ENCODE results near the gene NDUFAF2. TPM values are rescaled to one million over a fixed set of nuclear protein-coding genes. Genes with fewer than 3 reads are reported as not detected.

The NDUFAF2 gene
- total and polyA plus RNA-seq, 10 of the 15 experiments (the other 5 are each of a cell fraction or from before 2014, with no cell fraction given) = 22.4 to 121 (median 65.3) TPM

DNA sequence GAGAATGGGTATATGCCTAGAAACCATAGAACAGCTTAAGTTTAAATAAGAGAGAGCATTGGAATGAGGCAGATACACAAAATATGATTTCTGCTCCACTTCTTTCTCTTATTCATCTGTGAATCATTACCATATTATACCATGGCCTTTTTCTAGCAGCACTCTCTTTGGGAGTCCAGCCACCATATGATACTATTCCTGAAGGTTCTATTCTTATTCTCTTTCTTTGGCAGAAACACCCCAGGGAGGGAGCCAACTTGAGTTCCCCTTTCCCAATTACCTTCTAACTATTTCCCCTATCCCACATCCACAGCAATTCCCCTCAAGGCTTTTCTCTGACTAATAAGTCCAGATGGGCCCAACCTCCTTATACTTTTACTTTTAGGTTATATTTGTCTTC lies 55.9 kb downstream of the NDUFAF2 start (continued):
- TF ChIP-seq CHD2 (IDR thresholded peaks at IDR 0.05; ENCODE audit: borderline replicate concordance, low read depth, low read length) (no peak), GABPA (IDR thresholded peaks at IDR 0.05; ENCODE audit: low read depth) (no peak), TCF7 (IDR thresholded peaks at IDR 0.05; ENCODE audit: borderline replicate concordance) (no peak), SRF (IDR thresholded peaks at IDR 0.05; ENCODE audit: low read depth in 2 of 2, low read length in 2 of 2) (no peak)
- TF ChIP-seq, protein P1, sequence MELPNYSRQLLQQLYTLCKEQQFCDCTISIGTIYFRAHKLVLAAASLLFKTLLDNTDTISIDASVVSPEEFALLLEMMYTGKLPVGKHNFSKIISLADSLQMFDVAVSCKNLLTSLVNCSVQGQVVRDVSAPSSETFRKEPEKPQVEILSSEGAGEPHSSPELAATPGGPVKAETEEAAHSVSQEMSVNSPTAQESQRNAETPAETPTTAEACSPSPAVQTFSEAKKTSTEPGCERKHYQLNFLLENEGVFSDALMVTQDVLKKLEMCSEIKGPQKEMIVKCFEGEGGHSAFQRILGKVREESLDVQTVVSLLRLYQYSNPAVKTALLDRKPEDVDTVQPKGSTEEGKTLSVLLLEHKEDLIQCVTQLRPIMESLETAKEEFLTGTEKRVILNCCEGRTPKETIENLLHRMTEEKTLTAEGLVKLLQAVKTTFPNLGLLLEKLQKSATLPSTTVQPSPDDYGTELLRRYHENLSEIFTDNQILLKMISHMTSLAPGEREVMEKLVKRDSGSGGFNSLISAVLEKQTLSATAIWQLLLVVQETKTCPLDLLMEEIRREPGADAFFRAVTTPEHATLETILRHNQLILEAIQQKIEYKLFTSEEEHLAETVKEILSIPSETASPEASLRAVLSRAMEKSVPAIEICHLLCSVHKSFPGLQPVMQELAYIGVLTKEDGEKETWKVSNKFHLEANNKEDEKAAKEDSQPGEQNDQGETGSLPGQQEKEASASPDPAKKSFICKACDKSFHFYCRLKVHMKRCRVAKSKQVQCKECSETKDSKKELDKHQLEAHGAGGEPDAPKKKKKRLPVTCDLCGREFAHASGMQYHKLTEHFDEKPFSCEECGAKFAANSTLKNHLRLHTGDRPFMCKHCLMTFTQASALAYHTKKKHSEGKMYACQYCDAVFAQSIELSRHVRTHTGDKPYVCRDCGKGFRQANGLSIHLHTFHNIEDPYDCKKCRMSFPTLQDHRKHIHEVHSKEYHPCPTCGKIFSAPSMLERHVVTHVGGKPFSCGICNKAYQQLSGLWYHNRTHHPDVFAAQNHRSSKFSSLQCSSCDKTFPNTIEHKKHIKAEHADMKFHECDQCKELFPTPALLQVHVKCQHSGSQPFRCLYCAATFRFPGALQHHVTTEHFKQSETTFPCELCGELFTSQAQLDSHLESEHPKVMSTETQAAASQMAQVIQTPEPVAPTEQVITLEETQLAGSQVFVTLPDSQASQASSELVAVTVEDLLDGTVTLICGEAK (IDR thresholded peaks at IDR 0.05; ENCODE audit: borderline replicate concordance) = no peak

DNA sequence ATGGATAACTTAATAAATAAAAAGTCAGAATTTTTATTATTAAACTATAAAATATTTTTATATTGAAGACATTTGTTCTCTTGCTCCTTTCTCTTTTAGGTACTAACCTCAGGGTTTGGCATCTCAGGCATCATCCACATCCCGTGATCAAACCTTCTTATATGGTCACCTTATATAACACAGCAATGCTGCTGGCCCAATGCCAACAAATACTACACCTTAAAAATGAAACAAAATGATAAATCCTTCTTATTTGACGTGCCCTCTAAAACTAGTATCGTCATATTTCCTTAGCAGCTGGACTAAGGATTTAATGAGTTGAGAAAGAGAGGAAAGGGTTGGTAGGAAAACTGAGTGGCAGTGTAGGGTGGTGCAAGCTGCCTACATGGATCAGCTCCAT lies 56.6 kb downstream of the NDUFAF2 start:
- no peak overlapping the region for H3K4me3 ChIP-seq
- no peaks in the 10 kb centered on the region for H3K4me1 ChIP-seq (ENCODE audit: control insufficient read depth, insufficient read depth, low read length)
- CTCF ChIA-PET = no interaction called here
- RAD21 ChIA-PET (ENCODE audit: unreplicated experiment) = no interaction called here
- ATAC-seq (no peak), DNase-seq (ENCODE audit: low read depth, low spot score) (no peak), FAIRE-seq (no peak)
- WGBS (ENCODE audit: insufficient coverage, insufficient replicate concordance, low lambda C conversion rate, missing lambda C conversion rate) = 54% methylated on average over 3 of the region's 3 CpGs
- in situ Hi-C loops (cut with MboI) (no loop called here), intact Hi-C loops (cut with micrococcal nuclease; ENCODE audit: unreplicated experiment) (no loop called here)
- H4K20me1 ChIP-seq (ENCODE audit: control insufficient read depth, insufficient read depth) = no peaks in the 10 kb centered on the region
- no peaks in the 10 kb centered on the region for H3K27me3 ChIP-seq (replicated peaks in 1 of 2; ENCODE audit: control insufficient read depth in 2 of 2, insufficient read depth in 2 of 2, low read length in 1 of 2)
- POLR2A ChIA-PET = no interaction called here
- no peak overlapping the region for H3K9ac ChIP-seq (ENCODE audit: control insufficient read depth, insufficient read depth, low read length)
- H3K36me3 ChIP-seq (ENCODE audit: control insufficient read depth in 2 of 2, insufficient read depth in 2 of 2, low read length in 1 of 2) = no peaks in the 10 kb centered on the region
- no peaks in the 10 kb centered on the region for H3K9me3 ChIP-seq (replicated peaks; ENCODE audit: control insufficient read depth, insufficient read depth, low read length)
- H2AFZ ChIP-seq (ENCODE audit: control insufficient read depth, low read depth, low read length) = no peak overlapping the region
- H3K27ac ChIP-seq (ENCODE audit: control insufficient read depth, insufficient read depth) = no peak overlapping the region
- H3K79me2 ChIP-seq (ENCODE audit: control insufficient read depth, insufficient read depth, low read length) = no peaks in the 10 kb centered on the region
- H3K4me2 ChIP-seq (ENCODE audit: control insufficient read depth, insufficient read depth) = no peak overlapping the region
- SMC1A ChIA-PET (ENCODE audit: uncharacterized antibody, unreplicated experiment) = no interaction called here
- BruUV-seq (replicated peaks) = no TSS peak
- TF ChIP-seq RUNX3 (IDR thresholded peaks at IDR 0.05; ENCODE audit: low read length) = no peak
- no peak for TF ChIP-seq NRF1 (conservative IDR thresholded peaks at IDR 0.05; ENCODE audit: low read depth, low read length)
- TF ChIP-seq, protein P2, sequence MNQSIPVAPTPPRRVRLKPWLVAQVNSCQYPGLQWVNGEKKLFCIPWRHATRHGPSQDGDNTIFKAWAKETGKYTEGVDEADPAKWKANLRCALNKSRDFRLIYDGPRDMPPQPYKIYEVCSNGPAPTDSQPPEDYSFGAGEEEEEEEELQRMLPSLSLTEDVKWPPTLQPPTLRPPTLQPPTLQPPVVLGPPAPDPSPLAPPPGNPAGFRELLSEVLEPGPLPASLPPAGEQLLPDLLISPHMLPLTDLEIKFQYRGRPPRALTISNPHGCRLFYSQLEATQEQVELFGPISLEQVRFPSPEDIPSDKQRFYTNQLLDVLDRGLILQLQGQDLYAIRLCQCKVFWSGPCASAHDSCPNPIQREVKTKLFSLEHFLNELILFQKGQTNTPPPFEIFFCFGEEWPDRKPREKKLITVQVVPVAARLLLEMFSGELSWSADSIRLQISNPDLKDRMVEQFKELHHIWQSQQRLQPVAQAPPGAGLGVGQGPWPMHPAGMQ (IDR thresholded peaks at IDR 0.05; ENCODE audit: borderline replicate concordance) = no peak
- TF ChIP-seq TCF3 (IDR thresholded peaks at IDR 0.05; ENCODE audit: borderline replicate concordance, insufficient read depth, low read depth, low read length) = no peak
- TF ChIP-seq POU2F2 (IDR thresholded peaks at IDR 0.05; ENCODE audit: borderline replicate concordance, low read depth, low read length) = no peak
- no peak for TF ChIP-seq SMAD5 (IDR thresholded peaks at IDR 0.05; ENCODE audit: low read depth)
- TF ChIP-seq, protein P3, sequence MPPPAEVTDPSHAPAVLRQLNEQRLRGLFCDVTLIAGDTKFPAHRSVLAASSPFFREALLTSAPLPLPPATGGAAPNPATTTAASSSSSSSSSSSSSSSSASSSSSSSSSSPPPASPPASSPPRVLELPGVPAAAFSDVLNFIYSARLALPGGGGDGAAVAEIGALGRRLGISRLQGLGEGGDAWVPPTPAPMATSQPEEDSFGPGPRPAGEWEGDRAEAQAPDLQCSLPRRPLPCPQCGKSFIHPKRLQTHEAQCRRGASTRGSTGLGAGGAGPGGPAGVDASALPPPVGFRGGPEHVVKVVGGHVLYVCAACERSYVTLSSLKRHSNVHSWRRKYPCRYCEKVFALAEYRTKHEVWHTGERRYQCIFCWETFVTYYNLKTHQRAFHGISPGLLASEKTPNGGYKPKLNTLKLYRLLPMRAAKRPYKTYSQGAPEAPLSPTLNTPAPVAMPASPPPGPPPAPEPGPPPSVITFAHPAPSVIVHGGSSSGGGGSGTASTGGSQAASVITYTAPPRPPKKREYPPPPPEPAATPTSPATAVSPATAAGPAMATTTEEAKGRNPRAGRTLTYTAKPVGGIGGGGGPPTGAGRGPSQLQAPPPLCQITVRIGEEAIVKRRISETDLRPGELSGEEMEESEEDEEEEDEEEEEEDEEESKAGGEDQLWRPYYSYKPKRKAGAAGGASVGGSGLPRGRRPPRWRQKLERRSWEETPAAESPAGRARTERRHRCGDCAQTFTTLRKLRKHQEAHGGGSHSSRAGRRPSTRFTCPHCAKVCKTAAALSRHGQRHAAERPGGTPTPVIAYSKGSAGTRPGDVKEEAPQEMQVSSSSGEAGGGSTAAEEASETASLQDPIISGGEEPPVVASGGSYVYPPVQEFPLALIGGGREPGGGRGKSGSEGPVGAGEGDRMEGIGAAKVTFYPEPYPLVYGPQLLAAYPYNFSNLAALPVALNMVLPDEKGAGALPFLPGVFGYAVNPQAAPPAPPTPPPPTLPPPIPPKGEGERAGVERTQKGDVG (CRISPR knock-in tag; IDR thresholded peaks at IDR 0.05) = no peak
- no peak for TF ChIP-seq BACH1 (IDR thresholded peaks at IDR 0.05; ENCODE audit: borderline replicate concordance)
- TF ChIP-seq, protein P4, sequence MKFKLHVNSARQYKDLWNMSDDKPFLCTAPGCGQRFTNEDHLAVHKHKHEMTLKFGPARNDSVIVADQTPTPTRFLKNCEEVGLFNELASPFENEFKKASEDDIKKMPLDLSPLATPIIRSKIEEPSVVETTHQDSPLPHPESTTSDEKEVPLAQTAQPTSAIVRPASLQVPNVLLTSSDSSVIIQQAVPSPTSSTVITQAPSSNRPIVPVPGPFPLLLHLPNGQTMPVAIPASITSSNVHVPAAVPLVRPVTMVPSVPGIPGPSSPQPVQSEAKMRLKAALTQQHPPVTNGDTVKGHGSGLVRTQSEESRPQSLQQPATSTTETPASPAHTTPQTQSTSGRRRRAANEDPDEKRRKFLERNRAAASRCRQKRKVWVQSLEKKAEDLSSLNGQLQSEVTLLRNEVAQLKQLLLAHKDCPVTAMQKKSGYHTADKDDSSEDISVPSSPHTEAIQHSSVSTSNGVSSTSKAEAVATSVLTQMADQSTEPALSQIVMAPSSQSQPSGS (IDR thresholded peaks at IDR 0.05; ENCODE audit: low read length) = no peak
